Measurements from ENCODE around the gene MSANTD2.
"Not testable (repeated sequence)": the region's sequence is repeated elsewhere in the genome, so short reads cannot be mapped to it uniquely, and the experiment has no call there.

Gene MSANTD2

DNA sequence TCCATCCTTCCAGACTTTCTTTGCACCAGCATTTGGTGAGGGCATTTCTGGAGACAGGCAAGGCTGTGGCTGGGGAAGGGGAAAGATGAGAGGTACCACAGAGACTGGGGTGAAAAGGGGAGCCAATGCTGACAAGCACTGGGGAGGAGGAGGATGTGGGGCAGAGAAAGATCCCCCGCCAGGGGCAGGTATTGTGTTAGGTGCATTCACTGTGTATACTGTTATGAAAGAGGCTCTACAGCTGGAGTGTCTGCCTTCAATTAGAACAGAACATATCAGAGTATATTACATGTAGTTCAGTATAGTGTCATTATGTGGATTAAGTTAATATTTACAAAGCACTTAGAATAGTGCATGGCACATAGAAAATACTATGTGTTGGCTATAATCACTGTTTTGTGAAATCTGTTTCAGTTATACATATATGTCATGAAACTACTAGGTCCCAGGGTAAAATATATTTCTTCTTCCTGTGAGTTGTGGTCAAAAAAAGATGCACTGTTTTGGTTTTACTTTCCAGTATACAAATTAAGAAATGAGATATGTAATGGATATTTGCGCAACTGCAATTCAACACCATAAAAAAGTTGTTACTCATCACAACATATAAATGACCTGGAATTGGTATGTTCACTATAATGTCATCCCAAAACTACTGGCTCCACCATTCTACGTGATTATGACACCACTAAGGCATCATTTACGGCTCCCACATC is 8.4 kb downstream of the MSANTD2 start:
- H3K27ac ChIP-seq = no peak overlapping the region
- TF ChIP-seq, protein P1, sequence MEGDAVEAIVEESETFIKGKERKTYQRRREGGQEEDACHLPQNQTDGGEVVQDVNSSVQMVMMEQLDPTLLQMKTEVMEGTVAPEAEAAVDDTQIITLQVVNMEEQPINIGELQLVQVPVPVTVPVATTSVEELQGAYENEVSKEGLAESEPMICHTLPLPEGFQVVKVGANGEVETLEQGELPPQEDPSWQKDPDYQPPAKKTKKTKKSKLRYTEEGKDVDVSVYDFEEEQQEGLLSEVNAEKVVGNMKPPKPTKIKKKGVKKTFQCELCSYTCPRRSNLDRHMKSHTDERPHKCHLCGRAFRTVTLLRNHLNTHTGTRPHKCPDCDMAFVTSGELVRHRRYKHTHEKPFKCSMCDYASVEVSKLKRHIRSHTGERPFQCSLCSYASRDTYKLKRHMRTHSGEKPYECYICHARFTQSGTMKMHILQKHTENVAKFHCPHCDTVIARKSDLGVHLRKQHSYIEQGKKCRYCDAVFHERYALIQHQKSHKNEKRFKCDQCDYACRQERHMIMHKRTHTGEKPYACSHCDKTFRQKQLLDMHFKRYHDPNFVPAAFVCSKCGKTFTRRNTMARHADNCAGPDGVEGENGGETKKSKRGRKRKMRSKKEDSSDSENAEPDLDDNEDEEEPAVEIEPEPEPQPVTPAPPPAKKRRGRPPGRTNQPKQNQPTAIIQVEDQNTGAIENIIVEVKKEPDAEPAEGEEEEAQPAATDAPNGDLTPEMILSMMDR (conservative IDR thresholded peaks at IDR 0.05) = no peak

DNA sequence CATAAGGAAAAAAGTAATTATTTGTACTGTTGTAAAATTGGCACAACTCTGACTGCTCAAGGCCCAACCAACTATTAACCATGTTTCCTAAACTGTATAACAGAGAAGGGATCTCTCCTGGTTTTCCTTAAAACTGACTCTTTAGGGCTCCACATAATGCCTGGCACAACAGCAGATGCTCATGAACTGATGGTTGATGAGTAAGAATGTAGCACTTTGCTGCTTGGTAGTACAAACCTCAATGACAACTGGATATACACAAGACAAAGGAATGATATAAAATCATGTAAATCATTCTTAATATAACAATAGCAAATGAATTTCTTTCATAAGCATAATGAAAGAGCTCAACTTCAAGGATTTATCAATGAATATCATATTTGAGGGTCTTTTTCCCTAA is 11.7 kb downstream of the MSANTD2 start:
- TF ChIP-seq, protein P1 (conservative IDR thresholded peaks at IDR 0.05) = no peak
- no peak overlapping the region for H3K27ac ChIP-seq

DNA sequence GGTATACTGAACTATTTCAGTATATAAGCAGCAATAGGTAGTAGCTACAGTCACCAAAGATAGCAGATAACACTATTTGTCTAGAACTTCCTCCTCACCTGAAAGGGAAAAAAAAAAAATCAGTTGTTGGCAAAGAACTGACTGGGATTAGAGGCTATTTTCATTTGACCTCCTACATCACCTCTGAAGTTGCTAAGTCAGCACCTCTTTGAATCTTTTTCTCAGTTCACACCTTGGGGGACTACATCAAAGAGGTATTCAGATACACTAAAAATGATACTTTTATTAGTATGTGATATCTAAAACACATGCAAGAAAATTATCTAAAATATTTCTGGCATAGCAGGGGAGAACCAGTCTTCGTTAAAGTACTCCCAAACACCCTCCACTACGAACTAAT is 16.2 kb downstream of the MSANTD2 start:
- no peak overlapping the region for H3K27ac ChIP-seq
- TF ChIP-seq, protein P1 (conservative IDR thresholded peaks at IDR 0.05) = no peak

- TF ChIP-seq, protein P1 (conservative IDR thresholded peaks at IDR 0.05) = no peak
- H3K27ac ChIP-seq = no peak overlapping the region
These were observed 17.2 kb downstream of the MSANTD2 start for GRCh38 chr11:124783002-124783401.

DNA sequence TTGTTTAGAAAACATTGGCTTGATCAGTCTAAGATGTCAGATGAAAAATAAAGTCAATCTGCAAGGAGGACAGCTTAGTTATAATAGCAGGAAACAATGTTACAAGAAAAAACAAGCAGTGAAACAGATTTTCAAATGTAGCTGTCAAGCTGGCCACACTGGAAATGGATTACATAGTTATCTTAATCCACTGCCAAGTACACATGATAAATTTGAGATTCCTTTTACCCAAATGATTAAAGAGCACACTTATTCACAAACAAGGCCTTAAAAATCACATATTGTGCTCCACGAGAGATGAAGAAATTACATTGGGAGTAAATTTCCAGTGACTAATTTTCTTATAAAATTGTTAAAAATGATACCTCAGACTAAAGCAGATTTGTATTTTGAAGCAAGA is 20.6 kb downstream of the MSANTD2 start:
- TF ChIP-seq, protein P1 (conservative IDR thresholded peaks at IDR 0.05) = no peak
- no peak overlapping the region for H3K27ac ChIP-seq

GRCh38 chr11:124778281-124778680 is 21.9 kb downstream of the MSANTD2 start:
- TF ChIP-seq, protein P1 (conservative IDR thresholded peaks at IDR 0.05) = peak; percentile 46

GRCh38 chr11:124776865-124777645 is 23.2 kb downstream of the MSANTD2 start:
- TF ChIP-seq, protein P1 (conservative IDR thresholded peaks at IDR 0.05) = no peak
- H3K27ac ChIP-seq = no peak overlapping the region

More at GRCh38 chr11:124778281-124778680, 21.9 kb downstream of the MSANTD2 start:
- no peak overlapping the region for H3K27ac ChIP-seq

DNA sequence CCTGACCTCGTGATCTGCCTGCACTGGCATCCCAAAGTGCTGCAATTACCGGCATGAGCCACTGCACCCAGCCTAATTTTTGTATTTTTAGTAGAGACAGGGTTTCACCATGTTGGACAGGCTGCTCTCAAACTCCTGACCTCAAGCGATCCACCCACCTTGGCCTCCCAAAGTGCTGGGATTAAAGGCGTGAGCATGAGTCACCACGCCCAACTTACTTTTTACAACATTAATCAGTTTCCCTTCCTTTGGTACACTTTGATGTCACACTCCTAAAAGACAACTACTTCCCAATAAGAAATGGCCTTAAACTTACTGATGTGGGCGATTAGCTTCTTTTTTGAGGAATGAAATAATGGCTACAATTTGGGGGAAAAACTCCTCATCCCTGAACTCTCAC is 29.2 kb downstream of the MSANTD2 start:
- H3K27ac ChIP-seq = not testable (repeated sequence)

All from VCaP (cell line).